GM23338 (cell line): Measurements from ENCODE around the gene ARHGAP19.

Source experiments
- CREB1 ChIP-seq: fragments of 250-450 bp; sonication (Bioruptor Pico); IDR thresholded peaks from 2 replicates; pipeline ENCODE4 v1.5.0; 2020; ENCODE audit warnings: low read depth, mild to moderate bottlenecking, moderate library complexity
- CTCF ChIP-seq, 2 experiments: fragments of 200-600 bp in 1 of 2; sonication (generic) in 1 of 2; conservative IDR thresholded peaks; 2 replicates each; pipeline versions ENCODE4 v1.5.1 to v1.6.1; 2016 to 2017; ENCODE audit warnings: antibody characterized with exemption in 2 of 2, low read depth in 2 of 2, mild to moderate bottlenecking in 2 of 2, moderate library complexity in 1 of 2
- ETS1 ChIP-seq: IDR thresholded peaks from 2 replicates; pipeline ENCODE4 v1.6.1; 2016; ENCODE audit warnings: antibody characterized with exemption
- EZH2 ChIP-seq: fragments of 200-600 bp; sonication (generic); IDR thresholded peaks from one replicate; pipeline ENCODE4 v1.8.0; 2017; ENCODE audit warnings: antibody characterized with exemption, mild to moderate bottlenecking, low read depth; ENCODE audit not compliant: unreplicated experiment
- EZH2phosphoT487 ChIP-seq: fragments of 200-600 bp; sonication (generic); IDR thresholded peaks from one replicate; pipeline ENCODE4 v1.8.1; 2018; ENCODE audit warnings: antibody characterized with exemption; ENCODE audit not compliant: unreplicated experiment
- JUNB ChIP-seq: IDR thresholded peaks from one replicate; pipeline ENCODE4 v1.6.1; 2016; ENCODE audit warnings: antibody characterized with exemption; ENCODE audit not compliant: unreplicated experiment
- NANOG ChIP-seq: IDR thresholded peaks from 2 replicates; pipeline ENCODE4 v1.6.1; 2016; ENCODE audit warnings: antibody characterized with exemption, borderline replicate concordance
- POLR2AphosphoS5 ChIP-seq: IDR thresholded peaks from 2 replicates; pipeline ENCODE4 v1.6.1; 2016; ENCODE audit warnings: antibody characterized with exemption, low read depth
- REST ChIP-seq: IDR thresholded peaks from one replicate; pipeline ENCODE4 v1.6.1; 2018; ENCODE audit warnings: antibody characterized with exemption; ENCODE audit not compliant: unreplicated experiment
- STAT1 ChIP-seq: IDR thresholded peaks from one replicate; pipeline ENCODE4 v1.6.1; 2016; ENCODE audit warnings: antibody characterized with exemption; ENCODE audit not compliant: unreplicated experiment
- ZNF114 ChIP-seq: fragments of 250-450 bp; sonication (Bioruptor Pico); IDR thresholded peaks from 2 replicates; pipeline ENCODE4 v1.5.0; 2020; ENCODE audit warnings: mild to moderate bottlenecking, moderate library complexity
- ZNF462 ChIP-seq: fragments of 250-450 bp; sonication (Bioruptor Pico); IDR thresholded peaks from 2 replicates; pipeline ENCODE4 v1.5.0; 2020; ENCODE audit warnings: mild to moderate bottlenecking, moderate library complexity

- TF ChIP-seq REST = no peak
- TF ChIP-seq EZH2phosphoT487 = no peak
- TF ChIP-seq POLR2AphosphoS5 = no peak
- no peak for TF ChIP-seq CTCF (conservative IDR thresholded peaks at IDR 0.05; ENCODE audit: low read depth in 2 of 2)
- TF ChIP-seq ZNF114 (CRISPR knock-in tag) = no peak
- TF ChIP-seq CREB1 (CRISPR knock-in tag) = no peak
- no peak for TF ChIP-seq EZH2
- no peak for TF ChIP-seq ZNF462 (CRISPR knock-in tag)
- no peak for TF ChIP-seq NANOG
- TF ChIP-seq ETS1 = no peak
- TF ChIP-seq JUNB = no peak
- TF ChIP-seq STAT1 = no peak
Measured at GRCh38 chr10:97320480-97321031, 28.1 kb upstream of the ARHGAP19 start.
